Choroid plexus epithelial cell (primary cell): ENCODE data around the gene COPS8.

Source experiments
- DNase-seq: peaks from one replicate; pipeline ENCODE4 v3.0.0-alpha.2; 2010; ENCODE audit warnings: low read depth
- H3K4me3 ChIP-seq: 2 replicates; pipeline ENCODE4 v1.5.1; 2011; ENCODE audit warnings: low read depth, mild to moderate bottlenecking, control low read depth, low read length, moderate library complexity
- CTCF ChIP-seq: conservative IDR thresholded peaks from 2 replicates; pipeline ENCODE4 v1.5.1; 2011; ENCODE audit warnings: low read depth, mild to moderate bottlenecking, control low read depth, inconsistent platforms, low read length, moderate library complexity

COPS8 gene

GRCh38 chr2:237115870-237116269 is 30.2 kb downstream of the COPS8 start:
- DNase-seq, result no peak
- no peak for TF ChIP-seq CTCF
- no peak overlapping the region for H3K4me3 ChIP-seq

- no peak overlapping the region for H3K4me3 ChIP-seq
- DNase-seq, result no peak
- no peak for TF ChIP-seq CTCF
Measured at GRCh38 chr2:237116431-237116830, 30.7 kb downstream of the COPS8 start.

- TF ChIP-seq CTCF, result no peak
- H3K4me3 ChIP-seq, result no peak overlapping the region
- no peak for DNase-seq
Measured at GRCh38 chr2:237118025-237118424, 32.3 kb downstream of the COPS8 start.

GRCh38 chr2:237118561-237119155 is 33.0 kb downstream of the COPS8 start:
- no peak for TF ChIP-seq CTCF
- no peak for DNase-seq

GRCh38 chr2:237120916-237121315 is 35.2 kb downstream of the COPS8 start:
- H3K4me3 ChIP-seq, result no peak overlapping the region
- TF ChIP-seq CTCF, result no peak
- no peak for DNase-seq

More at GRCh38 chr2:237118561-237119155, 33.0 kb downstream of the COPS8 start:
- no peak overlapping the region for H3K4me3 ChIP-seq

- TF ChIP-seq CTCF, result no peak
- no peak overlapping the region for H3K4me3 ChIP-seq
- DNase-seq, result no peak
Measured at GRCh38 chr2:237121321-237121720, 35.6 kb downstream of the COPS8 start.

- peak; percentile 89 for DNase-seq
- no peak overlapping the region for H3K4me3 ChIP-seq
- TF ChIP-seq CTCF, result peak; percentile 89
Measured at GRCh38 chr2:237122214-237122666, 36.6 kb downstream of the COPS8 start.
